Measurements from ENCODE around the gene NFATC1.

Gene NFATC1

GRCh38 chr18:79382681-79383387 lies 12.9 kb upstream of the NFATC1 start (continued):
- TF ChIP-seq OSR1 (CRISPR knock-in tag; IDR thresholded peaks at IDR 0.05) = no peak

GRCh38 chr18:79383388-79384056 lies 12.2 kb upstream of the NFATC1 start:
- peak; percentile 8 for ATAC-seq
- TF ChIP-seq ESRRG (CRISPR knock-in tag; IDR thresholded peaks at IDR 0.05) (no peak), CSRNP3 (CRISPR knock-in tag; IDR thresholded peaks at IDR 0.05) (no peak), ZFP3 (CRISPR knock-in tag; IDR thresholded peaks at IDR 0.05) (no peak), ZC3H10 (CRISPR knock-in tag; IDR thresholded peaks at IDR 0.05) (no peak), ARNTL (CRISPR knock-in tag; IDR thresholded peaks at IDR 0.05; ENCODE audit: borderline replicate concordance, low read depth) (no peak), BACH2 (CRISPR knock-in tag; IDR thresholded peaks at IDR 0.05; ENCODE audit: borderline replicate concordance) (no peak), SNAI2 (CRISPR knock-in tag; IDR thresholded peaks at IDR 0.05) (no peak), ZNF565 (CRISPR knock-in tag; conservative IDR thresholded peaks at IDR 0.05; ENCODE audit: low read depth) (no peak), CREB5 (CRISPR knock-in tag; IDR thresholded peaks at IDR 0.05; ENCODE audit: low read depth) (no peak), PPARA (CRISPR knock-in tag; IDR thresholded peaks at IDR 0.05; ENCODE audit: borderline replicate concordance) (no peak), ZNF70 (CRISPR knock-in tag; IDR thresholded peaks at IDR 0.05) (no peak), TSHZ2 (CRISPR knock-in tag; IDR thresholded peaks at IDR 0.05) (no peak), CSDC2 (CRISPR knock-in tag; IDR thresholded peaks at IDR 0.05) (no peak)
- TF ChIP-seq, protein P1, sequence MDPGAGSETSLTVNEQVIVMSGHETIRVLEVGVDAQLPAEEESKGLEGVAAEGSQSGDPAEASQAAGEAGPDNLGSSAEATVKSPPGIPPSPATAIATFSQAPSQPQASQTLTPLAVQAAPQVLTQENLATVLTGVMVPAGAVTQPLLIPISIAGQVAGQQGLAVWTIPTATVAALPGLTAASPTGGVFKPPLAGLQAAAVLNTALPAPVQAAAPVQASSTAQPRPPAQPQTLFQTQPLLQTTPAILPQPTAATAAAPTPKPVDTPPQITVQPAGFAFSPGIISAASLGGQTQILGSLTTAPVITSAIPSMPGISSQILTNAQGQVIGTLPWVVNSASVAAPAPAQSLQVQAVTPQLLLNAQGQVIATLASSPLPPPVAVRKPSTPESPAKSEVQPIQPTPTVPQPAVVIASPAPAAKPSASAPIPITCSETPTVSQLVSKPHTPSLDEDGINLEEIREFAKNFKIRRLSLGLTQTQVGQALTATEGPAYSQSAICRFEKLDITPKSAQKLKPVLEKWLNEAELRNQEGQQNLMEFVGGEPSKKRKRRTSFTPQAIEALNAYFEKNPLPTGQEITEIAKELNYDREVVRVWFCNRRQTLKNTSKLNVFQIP (CRISPR knock-in tag; IDR thresholded peaks at IDR 0.05; ENCODE audit: borderline replicate concordance, low read depth) = no peak

DNA sequence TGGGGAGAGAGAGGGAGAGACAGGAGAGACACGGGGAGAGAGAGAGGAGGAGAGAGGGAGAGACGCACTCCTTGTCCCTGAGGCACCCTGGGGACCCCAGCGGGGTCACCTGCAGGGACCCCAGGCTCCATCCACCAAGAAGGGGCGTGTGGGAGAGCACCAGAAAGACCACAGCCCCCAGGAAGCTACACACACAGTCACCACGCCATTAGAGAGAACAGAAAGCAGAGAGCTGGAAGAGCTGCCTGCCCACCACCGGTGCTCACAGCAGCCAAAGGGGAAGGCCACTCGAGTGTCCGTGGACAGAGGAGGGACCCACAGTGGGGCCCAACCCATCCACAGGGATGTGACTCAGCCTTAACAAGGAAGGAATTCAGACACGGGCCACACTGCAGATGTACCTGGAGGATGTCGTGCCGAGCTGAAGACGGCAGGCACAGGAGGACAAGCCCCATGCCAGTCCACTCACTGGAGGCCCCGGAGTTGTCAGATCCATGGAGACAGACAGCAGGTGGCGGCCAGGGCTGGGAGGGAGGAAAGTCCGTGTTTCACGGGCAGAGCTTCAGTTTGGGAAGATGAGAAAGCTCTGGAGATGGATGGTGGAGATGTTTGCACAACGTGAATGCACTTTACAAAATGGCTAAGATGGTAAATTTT lies 11.5 kb upstream of the NFATC1 start:
- no peak for TF ChIP-seq BACH2 (CRISPR knock-in tag; IDR thresholded peaks at IDR 0.05; ENCODE audit: borderline replicate concordance)
- no peak for TF ChIP-seq RARB (CRISPR knock-in tag; IDR thresholded peaks at IDR 0.05)
- TF ChIP-seq TSHZ2 (CRISPR knock-in tag; IDR thresholded peaks at IDR 0.05) = no peak
- no peak for TF ChIP-seq ZC3H10 (CRISPR knock-in tag; IDR thresholded peaks at IDR 0.05)
- no peak for TF ChIP-seq ARNTL (CRISPR knock-in tag; IDR thresholded peaks at IDR 0.05; ENCODE audit: borderline replicate concordance, low read depth)
- TF ChIP-seq GLIS3 (CRISPR knock-in tag; IDR thresholded peaks at IDR 0.05) = no peak
- TF ChIP-seq ZFP30 (CRISPR knock-in tag; IDR thresholded peaks at IDR 0.05) = no peak
- TF ChIP-seq ESRRG (CRISPR knock-in tag; IDR thresholded peaks at IDR 0.05) = no peak
- no peak for TF ChIP-seq ISL1 (CRISPR knock-in tag; IDR thresholded peaks at IDR 0.05)
- no peak for TF ChIP-seq PATZ1 (CRISPR knock-in tag; IDR thresholded peaks at IDR 0.05; ENCODE audit: borderline replicate concordance)
- no peak for TF ChIP-seq ZNF70 (CRISPR knock-in tag; IDR thresholded peaks at IDR 0.05)
- peak; percentile 13; the same call in 2 of the 3 replicates for ATAC-seq
